Breast epithelium (tissue), 3 donors: ENCODE measurements around the gene CADPS2.

Source experiments
- CTCF ChIP-seq, 3 donors: fragments of 450-650 bp; IDR thresholded peaks; one replicate each; pipeline ENCODE4 v1.5.1; 2016 to 2017; ENCODE audit warnings: antibody characterized with exemption in 3 of 3, mild to moderate bottlenecking in 3 of 3, moderate library complexity in 3 of 3
- POLR2A ChIP-seq: fragments of 450-650 bp; IDR thresholded peaks from one replicate; pipeline ENCODE4 v1.6.1; 2016; ENCODE audit warnings: antibody characterized with exemption, mild to moderate bottlenecking, moderate library complexity
- POLR2AphosphoS5 ChIP-seq, 3 donors: sonication (generic); formaldehyde crosslinking; IDR thresholded peaks; one replicate each; pipeline ENCODE4 v1.6.1; 2017; ENCODE audit warnings: antibody characterized with exemption in 3 of 3

DNA sequence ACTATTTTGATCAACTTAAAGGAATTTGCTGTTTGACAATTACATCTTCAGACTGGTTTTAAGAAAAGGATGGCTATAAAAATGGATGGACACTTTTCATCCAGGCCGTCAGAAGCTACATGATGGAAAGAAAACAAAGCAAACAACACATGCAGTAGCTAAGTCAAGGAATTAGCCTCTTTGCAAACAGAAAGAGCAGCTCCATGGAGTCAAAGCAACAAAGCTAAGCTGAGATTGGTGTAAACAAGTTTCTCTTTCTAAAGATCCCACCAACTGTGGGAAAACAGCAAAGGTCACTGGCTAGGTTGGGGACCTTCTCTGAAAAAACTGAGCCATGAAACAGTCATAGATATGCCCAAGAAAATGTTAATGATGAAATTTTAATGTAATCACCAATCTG is 286.2 kb downstream of the CADPS2 start:
- TF ChIP-seq POLR2A (no peak), CTCF (IDR thresholded peaks at IDR 0.05) (no peak), POLR2AphosphoS5 (IDR thresholded peaks at IDR 0.05) (no peak)
